CD4-positive, alpha-beta T cell treated with Interleukin-6 for 4 hours (primary cell): ENCODE results near the gene RBM41.
"Not testable (repeated sequence)": the region's sequence is repeated elsewhere in the genome, so short reads cannot be mapped to it uniquely, and the experiment has no call there.

ENCODE experiments used
- DNase-seq: peaks from one replicate; pipeline ENCODE4 v3.0.0-alpha.2; 2020; ENCODE audit warnings: mixed read lengths

RBM41 gene

GRCh38 chrX:107118322-107119147, at the start of gene RBM41:
Gene RBM41 (minus strand): TSS chrX:107118822. CDS start chrX:107118773, 49 bp downstream.
- DNase-seq: peak; percentile 75

DNA sequence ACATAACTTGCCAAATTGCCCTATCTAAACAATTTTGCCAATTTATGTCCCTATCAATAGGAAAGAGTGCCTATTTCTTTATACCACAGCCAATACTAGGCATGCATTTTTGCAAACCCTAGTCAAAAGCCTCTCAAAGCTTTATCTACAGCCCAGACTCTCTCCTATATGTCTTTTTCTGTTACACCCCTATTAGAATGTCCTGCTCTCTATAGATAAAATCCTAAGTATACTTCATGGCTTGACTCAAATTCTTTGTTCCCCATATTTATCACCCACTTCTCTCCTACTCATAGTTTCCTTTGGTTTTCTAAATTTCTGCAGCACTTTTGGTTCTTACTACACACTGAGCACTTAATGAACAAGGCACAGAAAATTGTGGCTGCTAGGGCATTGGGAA, 49.6 kb upstream of the RBM41 start:
- no peak for DNase-seq

- no peak for DNase-seq
These were observed 48.7 kb upstream of the RBM41 start for GRCh38 chrX:107167163-107167921.

DNA sequence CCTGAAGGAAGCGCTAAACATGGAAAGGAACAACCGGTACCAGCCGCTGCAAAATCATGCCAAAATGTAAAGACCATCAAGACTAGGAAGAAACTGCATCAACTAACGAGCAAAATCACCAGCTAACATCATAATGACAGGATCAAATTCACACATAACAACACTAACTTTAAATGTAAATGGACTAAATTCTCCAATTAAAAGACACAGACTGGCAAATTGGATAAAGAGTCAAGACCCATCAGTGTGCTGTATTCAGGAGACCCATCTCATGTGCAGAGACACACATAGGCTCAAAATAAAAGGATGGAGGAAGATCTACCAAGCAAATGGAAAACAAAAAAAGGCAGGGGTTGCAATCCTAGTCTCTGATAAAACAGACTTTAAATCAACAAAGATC, 39.0 kb upstream of the RBM41 start:
- not testable (repeated sequence) for DNase-seq

DNA sequence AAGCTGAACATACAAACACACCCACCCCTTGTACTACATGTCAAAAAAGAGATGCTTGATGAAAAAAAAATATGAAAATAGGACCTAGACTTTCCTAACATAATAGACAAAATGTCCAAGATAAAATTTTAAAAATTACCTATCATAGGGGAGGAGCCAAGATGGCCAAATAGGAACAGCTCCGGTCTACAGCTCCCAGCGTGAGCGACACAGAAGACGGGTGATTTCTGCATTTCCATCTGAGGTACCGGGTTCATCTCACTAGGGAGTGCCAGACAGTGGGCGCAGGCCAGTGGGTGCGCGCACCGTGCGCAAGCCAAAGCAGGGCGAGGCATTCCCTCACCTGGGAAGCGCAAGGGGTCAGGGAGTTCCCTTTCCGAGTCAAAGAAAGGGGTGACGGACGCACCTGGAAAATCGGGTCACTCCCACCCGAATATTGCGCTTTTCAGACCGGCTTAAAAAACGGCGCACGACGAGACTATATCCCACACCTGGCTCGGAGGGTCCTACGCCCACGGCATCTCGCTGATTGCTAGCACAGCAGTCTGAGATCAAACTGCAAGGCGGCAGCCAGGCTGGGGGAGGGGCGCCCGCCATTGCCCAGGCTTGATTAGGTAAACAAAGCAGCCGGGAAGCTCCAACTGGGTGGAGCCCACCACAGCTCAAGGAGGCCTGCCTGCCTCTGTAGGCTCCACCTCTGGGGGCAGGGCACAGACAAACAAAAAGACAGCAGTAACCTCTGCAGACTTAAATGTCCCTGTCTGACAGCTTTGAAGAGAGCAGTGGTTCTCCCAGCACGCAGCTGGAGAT, 37.2 kb upstream of the RBM41 start:
- DNase-seq: not testable (repeated sequence)

GRCh38 chrX:107154787-107155620, 36.4 kb upstream of the RBM41 start:
- peak; percentile 48 for DNase-seq

DNA sequence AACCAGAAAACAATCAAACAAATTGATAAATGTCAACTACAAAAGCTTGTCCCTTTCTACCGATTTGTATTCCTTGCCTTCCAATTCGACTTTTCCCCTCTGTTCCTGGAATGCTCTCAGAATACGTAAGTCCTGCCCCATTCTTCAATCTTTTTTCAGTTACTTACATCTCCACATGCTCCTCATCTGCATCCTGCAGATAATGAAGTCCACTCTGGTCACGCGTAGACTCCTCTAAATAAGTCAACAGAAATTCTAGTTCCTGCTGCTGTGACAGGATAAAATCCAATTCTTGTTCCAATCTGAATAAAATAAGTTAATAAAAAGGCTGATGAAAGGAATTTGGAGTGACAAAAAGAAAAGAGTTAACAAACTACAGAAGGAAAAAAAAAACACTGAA, 34.4 kb upstream of the RBM41 start:
- no peak for DNase-seq

DNA sequence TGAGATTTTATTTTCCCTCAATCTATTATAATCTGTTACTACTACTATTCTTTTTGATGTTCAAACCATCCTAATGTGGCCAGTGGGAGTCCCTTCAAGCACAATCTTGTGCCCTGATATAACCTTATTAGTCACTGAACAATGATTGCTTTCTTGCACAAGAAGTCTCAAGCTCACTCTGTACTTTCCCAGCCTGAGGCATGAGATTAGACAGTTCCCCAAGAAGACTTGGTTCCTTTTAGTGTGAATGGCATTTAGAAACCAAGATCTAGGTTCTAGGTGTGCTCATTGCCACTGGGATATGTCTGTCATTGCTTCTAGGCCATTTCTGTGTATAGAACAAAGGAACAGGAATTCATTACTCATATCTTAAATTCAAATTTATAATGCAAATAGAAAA, 28.0 kb upstream of the RBM41 start:
- no peak for DNase-seq

DNA sequence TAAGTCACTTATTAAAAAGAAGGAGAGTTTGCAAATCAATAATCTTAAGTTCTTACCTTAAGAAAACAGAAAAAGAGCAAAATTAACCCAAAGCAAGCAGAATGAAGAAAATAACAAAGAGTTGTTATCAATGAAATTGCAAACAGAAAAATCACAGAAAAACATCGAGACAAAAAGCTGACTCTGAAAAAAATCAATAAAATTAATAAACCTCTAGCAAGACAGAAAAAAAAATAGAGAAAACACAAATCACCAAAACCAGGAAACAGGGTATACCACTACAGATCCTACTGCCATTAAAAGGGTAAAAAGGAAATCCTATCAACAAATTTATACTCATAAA, 17.3 kb upstream of the RBM41 start:
- DNase-seq: no peak

DNA sequence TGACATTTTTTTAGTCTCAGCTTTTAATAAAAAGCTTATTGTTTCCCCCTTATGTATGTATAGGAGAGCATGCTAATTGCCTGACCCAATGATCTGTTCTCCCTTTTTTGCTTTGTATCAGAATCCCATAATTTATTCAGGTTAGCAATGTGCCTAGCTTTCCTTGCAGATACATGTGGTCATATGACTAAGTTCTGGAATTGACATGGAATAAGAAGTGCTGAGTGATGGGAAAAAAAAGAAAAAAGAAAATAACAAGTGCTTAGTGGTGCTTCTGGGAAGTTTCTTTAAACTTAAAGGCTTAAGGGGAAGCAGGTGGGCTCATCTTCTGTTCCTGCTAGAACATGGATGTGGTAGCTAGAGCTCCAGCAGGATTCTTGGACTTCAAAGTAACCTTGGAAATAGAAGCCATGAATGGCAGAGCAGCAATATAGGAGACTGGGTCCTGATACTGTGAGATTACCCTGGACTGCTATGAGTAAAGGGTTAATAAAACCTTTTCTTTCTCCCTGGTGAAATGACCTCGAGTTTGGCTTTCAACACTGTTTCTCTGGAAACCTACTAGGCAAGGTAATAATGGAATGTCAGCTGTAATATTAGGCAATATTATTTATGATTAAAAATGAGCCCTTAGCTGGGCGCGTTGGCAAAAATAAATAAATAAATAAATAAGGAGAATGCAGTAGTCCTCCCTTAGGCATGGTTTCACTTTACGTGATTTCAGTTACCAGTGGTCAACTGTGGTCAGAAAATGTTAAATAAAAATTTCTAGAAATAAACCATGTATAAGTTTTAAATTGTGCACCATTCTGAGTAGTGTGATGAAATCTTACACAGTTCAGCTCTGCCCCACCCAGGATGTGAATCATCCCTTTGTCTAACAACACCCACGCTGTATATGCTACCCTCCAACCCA, 16.7 kb upstream of the RBM41 start:
- peak; percentile 24 for DNase-seq

- DNase-seq: no peak
These were observed 5.1 kb upstream of the RBM41 start for GRCh38 chrX:107123750-107124149.

DNA sequence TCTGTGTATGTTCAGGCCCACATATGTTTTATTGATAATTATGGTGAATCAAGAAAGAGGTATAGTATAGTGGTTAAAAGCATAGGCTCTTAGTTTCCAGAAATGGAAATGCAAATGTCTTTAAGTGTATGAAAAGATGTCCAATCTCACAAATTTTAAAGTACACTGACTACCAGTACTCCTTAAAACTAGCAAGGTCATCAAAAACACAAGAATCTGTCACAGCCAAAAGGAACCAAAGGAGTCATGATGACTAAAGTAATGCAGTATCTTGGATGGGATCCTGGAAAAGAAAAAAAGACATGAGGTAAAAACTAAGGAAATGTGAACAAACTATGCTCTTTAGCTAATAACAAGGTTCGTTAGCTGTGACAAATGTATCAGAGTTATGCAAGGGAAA, 661 bp upstream of the RBM41 start:
- DNase-seq: no peak

- DNase-seq: no peak
These were observed 665 bp downstream of the RBM41 start for GRCh38 chrX:107117993-107118321.

GRCh38 chrX:107107459-107107858, 11.2 kb downstream of the RBM41 start:
- DNase-seq: no peak

DNA sequence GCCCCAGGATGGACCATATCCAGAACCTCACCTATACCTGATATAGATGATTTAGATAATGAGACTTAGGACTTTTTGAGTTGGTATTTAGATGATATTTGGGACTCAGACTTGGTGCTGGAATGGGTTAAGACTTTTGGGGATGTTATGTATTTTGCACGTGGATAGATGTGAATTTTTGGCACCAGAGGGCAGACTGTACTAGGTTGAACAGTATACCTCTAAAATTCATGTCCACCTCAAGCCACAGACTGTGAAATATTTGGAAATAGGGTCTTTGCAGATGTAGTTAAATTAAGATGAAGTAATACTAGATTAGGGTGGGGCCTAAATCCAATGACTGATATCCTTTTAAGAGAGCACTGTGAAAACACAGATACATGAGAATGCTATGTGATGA, 15.6 kb downstream of the RBM41 start:
- DNase-seq: no peak

- DNase-seq: no peak
These were observed 42.5 kb downstream of the RBM41 start for GRCh38 chrX:107076158-107076557.

- DNase-seq: not testable (repeated sequence)
These were observed 60.9 kb downstream of the RBM41 start for GRCh38 chrX:107057731-107058130.

DNA sequence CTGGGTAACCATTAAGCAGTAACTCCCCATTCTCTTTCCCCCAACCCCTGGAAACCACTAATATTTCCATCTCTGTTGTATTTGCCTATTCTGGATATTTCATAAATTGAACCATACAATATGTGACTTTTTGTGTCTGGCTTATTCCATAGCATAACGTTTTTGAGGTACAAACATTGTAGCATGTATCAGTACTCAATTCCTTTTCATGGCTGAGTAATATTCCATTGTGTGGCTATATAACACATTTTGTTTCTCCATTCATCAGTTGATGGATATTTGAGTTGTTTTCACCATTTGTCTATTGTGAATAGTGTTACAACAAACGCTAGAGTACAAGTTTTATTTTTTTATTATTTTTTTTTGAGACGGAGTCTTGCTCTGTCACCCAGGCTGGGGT, 63.6 kb downstream of the RBM41 start:
- DNase-seq: no peak

DNA sequence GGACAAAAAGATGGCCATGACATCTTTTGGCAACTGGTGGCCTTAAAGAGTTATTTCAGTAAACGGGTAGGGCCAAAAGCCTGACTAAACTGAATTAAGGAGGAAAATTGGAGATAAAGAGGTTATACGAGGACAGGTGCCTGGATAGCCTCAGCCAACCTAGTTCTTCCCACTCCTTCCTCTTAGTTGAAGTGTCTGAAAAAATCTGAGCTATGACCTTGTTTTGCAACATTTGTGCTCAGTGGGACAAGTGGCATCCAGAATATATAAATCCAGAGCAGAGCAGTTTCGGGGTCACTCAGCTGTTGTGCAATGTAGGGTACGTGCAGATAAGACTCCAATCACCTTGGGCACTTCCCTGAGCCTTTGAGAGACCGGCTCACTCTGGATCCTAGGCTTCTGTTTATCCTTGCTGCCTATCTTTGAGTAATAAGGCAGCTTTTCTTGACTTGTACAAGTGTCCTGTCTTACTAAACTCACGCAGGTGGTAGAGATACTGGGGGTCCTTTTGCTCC, 68.4 kb downstream of the RBM41 start:
- no peak for DNase-seq

GRCh38 chrX:107047622-107048021, 71.0 kb downstream of the RBM41 start:
- no peak for DNase-seq

- DNase-seq: no peak
These were observed 88.9 kb downstream of the RBM41 start for GRCh38 chrX:107029752-107030151.
